IMR-90 (cell line): ENCODE data around the gene ARMC9. TPM values are rescaled to one million over a fixed set of nuclear protein-coding genes. Genes with fewer than 3 reads are reported as not detected.
A peak's percentile ranks its signal among the peaks of the same experiment; 100 is the strongest.

Experiments used
- ATAC-seq: fragments of 200-7000 bp; cut with Tn5 transposase; 2 replicates; pipeline ENCODE4 v1.9.1; 2020; ENCODE audit warnings: low read depth, mild to moderate bottlenecking, moderate library complexity
- BruUV-seq: library from RNA; stranded (reverse); fragments of 400-500 nt; replicated peaks from 2 replicates; lab custom pipeline; 2021; lab: Mats Ljungman, UMichigan
- CTCF ChIA-PET: fragments of 300-600 bp; formaldehyde crosslinking; extraction: SDS; loops from one replicate; lab custom pipeline; 2021; ENCODE audit warnings: antibody characterized with exemption; lab: Yijun Ruan, JAX
- POLR2A ChIA-PET: fragments of 300-600 bp; sonication (Branson Sonifier 250); formaldehyde crosslinking; loops from one replicate; lab custom pipeline; 2022; ENCODE audit warnings: antibody characterized with exemption; ENCODE audit not compliant: unreplicated experiment; lab: Charles Lee
- DNase-seq: peaks from one replicate; pipeline ENCODE4 v3.0.0; 2013
- H2AFZ ChIP-seq: replicated peaks from 2 replicates; pipeline ENCODE3; 2013; ENCODE audit warnings: low read length, mild to moderate bottlenecking; ENCODE audit not compliant: poor library complexity
- H2AK5ac ChIP-seq: 2 replicates; pipeline ENCODE4 v1.6.1; 2013; ENCODE audit warnings: low read depth, low read length, inconsistent platforms
- H2AK9ac ChIP-seq: replicated peaks from 2 replicates; pipeline ENCODE3; 2013; ENCODE audit warnings: mild to moderate bottlenecking, low read depth, low read length, moderate library complexity; ENCODE audit not compliant: poor library complexity
- H2BK120ac ChIP-seq: 2 replicates; pipeline ENCODE4 v1.6.1; 2013; ENCODE audit warnings: low read depth, low read length, inconsistent platforms
- H2BK15ac ChIP-seq: 3 replicates; pipeline ENCODE4 v1.6.1; 2013; ENCODE audit warnings: low read depth, low read length, inconsistent platforms
- H2BK20ac ChIP-seq: 2 replicates; pipeline ENCODE4 v1.6.1; 2013; ENCODE audit warnings: low read depth, mild to moderate bottlenecking, inconsistent platforms, low read length, moderate library complexity
- H2BK5ac ChIP-seq: 2 replicates; pipeline ENCODE4 v1.6.1; 2013; ENCODE audit warnings: mild to moderate bottlenecking, low read depth, low read length, inconsistent platforms; ENCODE audit not compliant: poor library complexity, severe bottlenecking
- H3K14ac ChIP-seq: replicated peaks from 2 replicates; pipeline ENCODE4 v1.6.1; 2013; ENCODE audit warnings: low read depth, low read length, inconsistent platforms
- H3K18ac ChIP-seq: 2 replicates; pipeline ENCODE4 v1.6.1; 2013; ENCODE audit warnings: low read depth, low read length, control low read depth
- H3K23ac ChIP-seq: 2 replicates; pipeline ENCODE4 v1.6.1; 2013; ENCODE audit warnings: low read depth, low read length, inconsistent platforms
- H3K27ac ChIP-seq: 2 replicates; pipeline ENCODE4 v1.5.1; 2013; ENCODE audit warnings: mild to moderate bottlenecking, control low read depth, low read length; ENCODE audit not compliant: insufficient read depth
- H3K27me3 ChIP-seq: 2 replicates; pipeline ENCODE4 v1.6.1; 2013; ENCODE audit warnings: low read length; ENCODE audit not compliant: control insufficient read depth, insufficient read depth
- H3K36me3 ChIP-seq: 2 replicates; pipeline ENCODE4 v1.6.1; 2013; ENCODE audit warnings: low read length, mixed read lengths; ENCODE audit not compliant: control insufficient read depth, insufficient read depth
- H3K4ac ChIP-seq: 2 replicates; pipeline ENCODE4 v1.6.1; 2013; ENCODE audit warnings: low read depth, low read length, inconsistent platforms
- H3K4me1 ChIP-seq: 2 replicates; pipeline ENCODE4 v1.6.1; 2013; ENCODE audit warnings: low read length, mixed read lengths; ENCODE audit not compliant: control insufficient read depth, insufficient read depth
- H3K4me2 ChIP-seq: 2 replicates; pipeline ENCODE4 v1.6.1; 2013; ENCODE audit warnings: low read depth, mild to moderate bottlenecking, control low read depth, low read length, moderate library complexity
- H3K4me3 ChIP-seq: 2 replicates; pipeline ENCODE4 v1.5.1; 2013; ENCODE audit warnings: low read depth, mild to moderate bottlenecking, control low read depth, low read length, moderate library complexity; ENCODE audit not compliant: insufficient read depth
- H3K56ac ChIP-seq: 2 replicates; pipeline ENCODE4 v1.6.1; 2013; ENCODE audit warnings: low read length, inconsistent platforms; ENCODE audit not compliant: insufficient read depth; ENCODE audit errors: extremely low read depth
- H3K79me1 ChIP-seq, 2 experiments: 2 replicates each; pipeline ENCODE4 v1.6.1; 2013; ENCODE audit warnings: low read length in 2 of 2, inconsistent platforms in 1 of 2, low read depth in 1 of 2
- H3K9ac ChIP-seq: 2 replicates; pipeline ENCODE4 v1.6.1; 2013; ENCODE audit warnings: low read depth, low read length, control low read depth
- H3K9me1 ChIP-seq: 2 replicates; pipeline ENCODE4 v1.6.1; 2013; ENCODE audit warnings: low read length, inconsistent platforms; ENCODE audit not compliant: insufficient read depth
- H3K9me3 ChIP-seq: 2 replicates; pipeline ENCODE4 v1.6.1; 2013; ENCODE audit warnings: low read length; ENCODE audit not compliant: control insufficient read depth, insufficient read depth
- H4K20me1 ChIP-seq: 2 replicates; pipeline ENCODE4 v1.6.1; 2013; ENCODE audit warnings: low read length, inconsistent platforms; ENCODE audit not compliant: insufficient read depth
- H4K5ac ChIP-seq: 2 replicates; pipeline ENCODE4 v1.6.1; 2013; ENCODE audit warnings: mild to moderate bottlenecking, low read depth, low read length, control low read depth
- H4K8ac ChIP-seq, 2 experiments: 2 replicates each; pipeline ENCODE4 v1.6.1; 2013; ENCODE audit warnings: low read depth in 2 of 2, low read length in 2 of 2, control low read depth in 1 of 2, inconsistent platforms in 1 of 2
- H4K91ac ChIP-seq: 2 replicates; pipeline ENCODE4 v1.6.1; 2013; ENCODE audit warnings: low read depth, low read length, inconsistent platforms; ENCODE audit not compliant: insufficient read depth
- CHD1 ChIP-seq: IDR thresholded peaks from 2 replicates; pipeline ENCODE4 v1.6.1; 2012; ENCODE audit warnings: low read depth, low read length, improper control_type of control experiment
- MAZ ChIP-seq: IDR thresholded peaks from 2 replicates; pipeline ENCODE4 v1.6.1; 2012; ENCODE audit warnings: low read depth, mild to moderate bottlenecking, low read length, improper control_type of control experiment, moderate library complexity, borderline replicate concordance
- MXI1 ChIP-seq: IDR thresholded peaks from 2 replicates; pipeline ENCODE4 v1.6.1; 2012; ENCODE audit warnings: low read depth, mild to moderate bottlenecking, low read length, moderate library complexity, borderline replicate concordance
- NFE2L2 ChIP-seq: fragments of 150-350 bp; IDR thresholded peaks from 2 replicates; pipeline ENCODE4 v1.6.1; 2016; ENCODE audit warnings: low read depth, mild to moderate bottlenecking, low read length
- POLR2A ChIP-seq: IDR thresholded peaks from 2 replicates; pipeline ENCODE4 v1.6.1; 2012; ENCODE audit warnings: mild to moderate bottlenecking, low read depth, low read length
- RAD21 ChIP-seq: IDR thresholded peaks from 2 replicates; pipeline ENCODE4 v1.6.1; 2012; ENCODE audit warnings: low read length, improper control_type of control experiment
- WGBS, 2 experiments: methylation state at CpG; one replicate each; pipeline versions ENCODE4 v1.1.5 to v1.1.7; 2013; ENCODE audit warnings: missing lambda C conversion rate in 2 of 2; ENCODE audit not compliant: insufficient read length in 1 of 2; ENCODE audit errors: extremely low coverage in 2 of 2; 5-methylcytosine and 5-hydroxymethylcytosine counted together
- dilution Hi-C: fragments of 300-500 bp; cut with HindIII; formaldehyde crosslinking; loops from one replicate; pipeline ENCODE4 v1.14.3; 2018; ENCODE audit warnings: low sequenced_read_pairs; ENCODE audit not compliant: unreplicated experiment
- in situ Hi-C: fragments of 300-500 bp; cut with MboI; formaldehyde crosslinking; loops from 3 replicates; pipeline ENCODE4 v1.14.3; 2019; ENCODE audit warnings: low sequenced_read_pairs, inconsistent platforms, mixed read lengths
- intact Hi-C: fragments of 100-400 bp; cut with micrococcal nuclease; formaldehyde crosslinking; loops from 2 replicates; pipeline ENCODE4 v1.10.0; 2022
- polyA plus RNA-seq, 3 experiments: library from polyadenylated mRNA; depleted of rRNA; stranded (reverse); fragments of >200 nt; gene quantifications; 2 replicates each; pipeline ENCODE4 v1.2.3, GENCODE V29; 2012; ENCODE audit warnings: low replicate concordance in 1 of 3
- total RNA-seq: library from RNA; depleted of rRNA; stranded (reverse); fragments of >200 nt; gene quantifications from 2 replicates; pipeline ENCODE4 v1.2.3, GENCODE V29; 2012
- TF ChIP-seq, protein P1 (sequence below): fragments of 150-350 bp; IDR thresholded peaks from 2 replicates; pipeline ENCODE4 v1.6.1; 2016; ENCODE audit warnings: low read depth, mild to moderate bottlenecking, low read length, moderate library complexity, borderline replicate concordance

The ARMC9 gene
- total and polyA plus RNA-seq, 2 of the 4 experiments (the other 2 are of a cell fraction), result 36.0 to 46.6 TPM

DNA sequence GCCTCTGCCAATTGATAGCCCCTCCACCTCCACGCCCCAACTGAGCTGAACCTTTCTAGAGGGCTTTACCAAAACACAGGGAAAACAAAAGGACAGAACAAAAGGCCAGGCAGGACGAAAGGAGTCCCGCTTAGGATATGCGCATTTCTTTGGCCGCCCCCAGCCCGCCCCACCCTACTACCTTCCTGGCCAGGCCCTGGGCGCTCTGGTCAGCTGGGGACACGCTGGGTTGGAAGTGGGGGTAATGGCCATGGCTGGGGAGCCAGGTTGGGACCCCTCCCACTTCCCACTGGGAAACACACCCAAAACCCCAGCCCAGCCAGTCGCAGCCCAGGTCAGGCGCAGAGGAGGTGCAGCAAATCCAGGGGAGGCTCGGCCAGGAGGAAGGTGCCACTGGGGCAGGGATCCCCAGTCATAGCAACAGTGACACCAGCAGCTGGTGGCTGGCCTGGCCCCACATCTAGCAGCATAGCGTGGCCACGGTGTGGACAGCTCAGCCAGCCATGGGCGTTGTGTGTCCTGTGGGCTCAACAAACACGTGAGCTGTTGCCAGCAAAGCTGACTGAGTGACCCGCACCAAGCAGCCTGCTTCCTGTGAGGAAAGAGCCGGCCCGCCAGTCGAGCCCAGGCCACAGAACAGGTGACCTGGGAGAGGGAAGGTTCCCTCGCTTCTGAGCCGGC, 172.5 kb downstream of the ARMC9 start:
- Histone ChIP-seq H2AK5ac (no peak overlapping the region), H3K27ac (no peak overlapping the region), H4K8ac (no peak overlapping the region), H3K9me3 (no peaks in the 10 kb centered on the region), H2AFZ (no peak overlapping the region), H2AK9ac (peak overlapping the region; percentile 13), H3K9ac (no peak overlapping the region), H2BK120ac (no peak overlapping the region), H4K20me1 (no peaks in the 10 kb centered on the region), H3K27me3 (peaks cover 2% of the 10 kb centered on the region; the same call in 1 of the 2 replicates), H3K36me3 (no peaks in the 10 kb centered on the region; the same call in 1 of the 2 replicates), H3K14ac (no peak overlapping the region), H3K4ac (no peak overlapping the region), H3K9me1 (no peaks in the 10 kb centered on the region), H3K4me1 (peaks cover 2% of the 10 kb centered on the region; the same call in 1 of the 2 replicates), H2BK15ac (no peak overlapping the region), H3K79me1 (no peaks in the 10 kb centered on the region), H3K23ac (no peak overlapping the region), H2BK5ac (no peak overlapping the region), H3K18ac (no peak overlapping the region), H3K56ac (no peak overlapping the region), H4K91ac (no peak overlapping the region), H3K4me2 (no peak overlapping the region), H3K4me3 (no peak overlapping the region), H4K5ac (no peak overlapping the region), H2BK20ac (no peak overlapping the region)
- dilution Hi-C loops, result no loop called here
- in situ Hi-C loops, result no loop called here
- CTCF ChIA-PET, result no interaction called here
- ATAC-seq, result no peak
- DNase-seq, result no peak
- TF ChIP-seq MXI1, result no peak
- TF ChIP-seq RAD21, result no peak
- TF ChIP-seq CHD1, result no peak
- no peak for TF ChIP-seq MAZ
- no peak for TF ChIP-seq POLR2A
- no peak for TF ChIP-seq NFE2L2
- TF ChIP-seq, protein P1, sequence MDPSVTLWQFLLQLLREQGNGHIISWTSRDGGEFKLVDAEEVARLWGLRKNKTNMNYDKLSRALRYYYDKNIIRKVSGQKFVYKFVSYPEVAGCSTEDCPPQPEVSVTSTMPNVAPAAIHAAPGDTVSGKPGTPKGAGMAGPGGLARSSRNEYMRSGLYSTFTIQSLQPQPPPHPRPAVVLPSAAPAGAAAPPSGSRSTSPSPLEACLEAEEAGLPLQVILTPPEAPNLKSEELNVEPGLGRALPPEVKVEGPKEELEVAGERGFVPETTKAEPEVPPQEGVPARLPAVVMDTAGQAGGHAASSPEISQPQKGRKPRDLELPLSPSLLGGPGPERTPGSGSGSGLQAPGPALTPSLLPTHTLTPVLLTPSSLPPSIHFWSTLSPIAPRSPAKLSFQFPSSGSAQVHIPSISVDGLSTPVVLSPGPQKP, result no peak
- intact Hi-C loops, result no loop called here
- WGBS, 2 experiments, result 84% methylated on average over 4 of the region's 21 CpGs; no CpG with 5 or more reads in 1 of the 2 experiments
- BruUV-seq, result no TSS peak
- POLR2A ChIA-PET, result no interaction called here
